Measurements from ENCODE around the gene PEAK1.

DNA sequence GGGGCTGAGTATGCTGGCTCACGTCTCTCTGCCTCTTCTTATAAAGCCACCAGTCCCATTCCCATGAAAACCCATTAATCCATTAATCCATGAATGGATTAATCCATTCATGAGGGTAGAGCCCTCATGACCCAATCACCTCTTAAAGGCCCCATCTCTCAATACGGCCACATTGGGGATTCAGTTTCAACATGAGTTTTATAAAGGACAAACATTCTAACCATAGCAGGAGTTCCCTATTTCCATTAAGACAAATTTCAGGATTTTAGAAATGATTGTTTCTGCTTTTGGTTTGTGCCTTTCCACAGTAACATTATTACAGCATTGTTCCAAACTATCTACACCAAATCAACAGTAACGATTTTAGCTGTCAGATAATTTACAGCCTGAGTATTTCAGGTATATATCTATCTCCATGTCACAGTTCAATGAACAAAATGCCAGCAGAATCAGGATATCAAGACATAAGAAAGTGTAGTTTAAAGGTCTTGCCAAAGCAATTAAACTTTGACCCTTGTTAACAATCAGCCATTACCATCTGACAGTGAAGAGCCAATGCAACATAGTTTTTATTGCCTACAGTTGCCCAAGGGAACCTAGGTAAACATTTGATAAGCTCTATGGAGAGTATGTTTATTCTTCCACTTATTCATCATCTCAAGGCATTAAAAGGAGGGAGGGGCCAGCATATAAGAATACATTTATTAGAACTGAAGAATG is 352.8 kb downstream of the PEAK1 start:
- no peak for TF ChIP-seq POLR2A (IDR thresholded peaks at IDR 0.05)
- TF ChIP-seq CTCF (IDR thresholded peaks at IDR 0.05): no peak
